Lower lobe of right lung (tissue), 2 donors: ENCODE data around the gene MACF1. TPM values are rescaled to one million over a fixed set of nuclear protein-coding genes. Genes with fewer than 3 reads are reported as not detected.

Experiments used
- ATAC-seq, 2 donors: fragments of 200-7000 bp; cut with Tn5 transposase; one replicate each; pipeline ENCODE4 v1.9.1; 2020 to 2022; ENCODE audit warnings: mild to moderate bottlenecking in 2 of 2, moderate library complexity in 2 of 2
- DNase-seq: peaks from one replicate; pipeline ENCODE4 v3.0.0-alpha.2; 2020
- H3K27ac ChIP-seq: fragments of 200-600 bp; one replicate; pipeline ENCODE4 v1.8.0; 2022
- H3K27me3 ChIP-seq: fragments of 200-600 bp; one replicate; pipeline ENCODE4 v1.8.0; 2022; ENCODE audit warnings: low read depth
- H3K36me3 ChIP-seq: fragments of 200-600 bp; one replicate; pipeline ENCODE4 v1.8.0; 2022; ENCODE audit warnings: mild to moderate bottlenecking
- H3K4me1 ChIP-seq: fragments of 200-600 bp; one replicate; pipeline ENCODE4 v1.8.0; 2022
- H3K4me3 ChIP-seq: fragments of 200-600 bp; one replicate; pipeline ENCODE4 v1.8.0; 2022; ENCODE audit warnings: mild to moderate bottlenecking
- H3K9me3 ChIP-seq: fragments of 200-600 bp; one replicate; pipeline ENCODE4 v1.8.0; 2022
- intact Hi-C: fragments of 100-400 bp; cut with DNase I; formaldehyde crosslinking; loops from one replicate; pipeline ENCODE4 v1.11.0; 2022
- total RNA-seq: library from RNA; stranded (reverse); fragmentation: NEBNext Ultra II Directional; extraction: Animal tissue kit (Norgen Biotek cat#: 25700); gene quantifications from one replicate; pipeline ENCODE4 v1.2.1, GENCODE V29; 2021
- TF ChIP-seq, protein P1 (sequence below): fragments of 200-600 bp; IDR thresholded peaks from one replicate; pipeline ENCODE4 v1.8.0; 2022; ENCODE audit warnings: antibody characterized with exemption, mild to moderate bottlenecking
- donor health status: DM: no; HTN: yes; CAD: no; lungs with severe emphysema.

MACF1 gene
- total RNA-seq, 1 donor from 2014 or later, result 506 TPM

DNA sequence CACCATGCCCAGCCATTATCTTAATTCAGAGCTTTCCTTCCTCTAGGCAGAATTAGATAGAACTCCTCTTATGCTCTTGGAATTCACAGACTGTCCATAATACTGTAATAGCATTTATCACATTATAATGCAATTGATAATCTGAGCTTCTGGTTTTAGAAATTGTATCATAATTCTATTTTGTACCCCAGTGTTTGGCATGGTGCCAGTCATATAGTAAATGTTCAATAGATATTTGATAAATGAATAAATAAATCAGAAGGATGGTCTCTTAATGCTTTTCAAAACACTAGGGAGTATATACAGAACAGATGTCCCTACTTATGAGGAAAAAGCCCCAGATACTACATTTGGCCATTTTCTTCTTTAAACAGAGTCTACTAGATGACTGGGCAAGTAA lies 167.6 kb downstream of the MACF1 start:
- no peak for ATAC-seq
- Histone ChIP-seq H3K27ac (no peak overlapping the region), H3K4me1 (no peaks in the 10 kb centered on the region), H3K9me3 (no peaks in the 10 kb centered on the region), H3K27me3 (no peaks in the 10 kb centered on the region), H3K4me3 (no peak overlapping the region), H3K36me3 (peaks cover 100% of the 10 kb centered on the region)
- TF ChIP-seq, protein P1, sequence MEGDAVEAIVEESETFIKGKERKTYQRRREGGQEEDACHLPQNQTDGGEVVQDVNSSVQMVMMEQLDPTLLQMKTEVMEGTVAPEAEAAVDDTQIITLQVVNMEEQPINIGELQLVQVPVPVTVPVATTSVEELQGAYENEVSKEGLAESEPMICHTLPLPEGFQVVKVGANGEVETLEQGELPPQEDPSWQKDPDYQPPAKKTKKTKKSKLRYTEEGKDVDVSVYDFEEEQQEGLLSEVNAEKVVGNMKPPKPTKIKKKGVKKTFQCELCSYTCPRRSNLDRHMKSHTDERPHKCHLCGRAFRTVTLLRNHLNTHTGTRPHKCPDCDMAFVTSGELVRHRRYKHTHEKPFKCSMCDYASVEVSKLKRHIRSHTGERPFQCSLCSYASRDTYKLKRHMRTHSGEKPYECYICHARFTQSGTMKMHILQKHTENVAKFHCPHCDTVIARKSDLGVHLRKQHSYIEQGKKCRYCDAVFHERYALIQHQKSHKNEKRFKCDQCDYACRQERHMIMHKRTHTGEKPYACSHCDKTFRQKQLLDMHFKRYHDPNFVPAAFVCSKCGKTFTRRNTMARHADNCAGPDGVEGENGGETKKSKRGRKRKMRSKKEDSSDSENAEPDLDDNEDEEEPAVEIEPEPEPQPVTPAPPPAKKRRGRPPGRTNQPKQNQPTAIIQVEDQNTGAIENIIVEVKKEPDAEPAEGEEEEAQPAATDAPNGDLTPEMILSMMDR, result no peak
- DNase-seq, result no peak
- intact Hi-C loops, result no loop called here

DNA sequence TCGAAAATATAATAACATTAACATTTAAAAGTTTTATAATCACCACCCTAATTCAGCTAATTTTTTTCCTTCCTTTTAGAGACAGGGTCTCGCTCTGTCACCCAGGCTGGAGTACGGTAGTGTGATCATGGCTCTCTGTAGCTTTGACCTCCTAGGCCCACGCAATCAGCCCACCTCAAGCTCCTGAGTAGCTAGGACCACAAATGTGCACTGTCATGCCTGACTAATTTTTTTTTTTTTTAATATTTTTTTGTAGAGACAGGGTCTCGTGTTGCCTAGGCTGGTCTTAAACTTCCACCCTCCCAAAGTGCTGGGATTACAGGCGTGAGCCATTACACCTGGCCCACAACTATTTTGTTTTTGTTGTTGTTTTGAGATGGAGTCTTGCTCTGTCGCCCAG lies 172.2 kb downstream of the MACF1 start:
- Histone ChIP-seq H3K27me3 (no peaks in the 10 kb centered on the region), H3K27ac (no peak overlapping the region), H3K4me1 (no peaks in the 10 kb centered on the region), H3K9me3 (no peaks in the 10 kb centered on the region), H3K36me3 (peaks cover 99% of the 10 kb centered on the region), H3K4me3 (no peak overlapping the region)
- intact Hi-C loops, result no loop called here
- DNase-seq, result no peak
- TF ChIP-seq, protein P1, result no peak
- no peak for ATAC-seq

DNA sequence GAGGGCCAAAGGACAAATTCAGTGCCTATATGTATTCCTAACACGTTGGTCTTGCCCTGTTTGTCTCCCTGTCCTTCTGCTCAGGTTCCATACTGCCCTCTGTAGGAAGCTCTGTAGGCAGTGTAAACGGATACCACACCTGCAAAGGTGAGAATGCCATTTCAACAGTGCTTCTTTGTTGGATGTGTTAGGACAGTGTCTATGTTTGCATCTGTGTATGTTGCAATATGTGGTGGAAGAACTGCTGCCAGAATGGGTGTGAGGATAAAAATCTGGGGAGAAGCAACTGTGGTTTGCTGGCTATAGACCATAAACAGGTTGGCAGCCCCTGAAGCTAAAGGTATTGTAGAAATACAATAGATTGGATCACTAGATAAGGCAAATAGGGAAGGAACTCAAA lies 173.9 kb downstream of the MACF1 start:
- TF ChIP-seq, protein P1, result peak; percentile 25
- Histone ChIP-seq H3K4me1 (no peaks in the 10 kb centered on the region), H3K9me3 (no peaks in the 10 kb centered on the region), H3K4me3 (no peak overlapping the region), H3K27ac (no peak overlapping the region), H3K36me3 (peaks cover 99% of the 10 kb centered on the region), H3K27me3 (no peaks in the 10 kb centered on the region)
- peak; percentile 34 to 56 for ATAC-seq
- DNase-seq, result no peak
- intact Hi-C loops, result no loop called here

DNA sequence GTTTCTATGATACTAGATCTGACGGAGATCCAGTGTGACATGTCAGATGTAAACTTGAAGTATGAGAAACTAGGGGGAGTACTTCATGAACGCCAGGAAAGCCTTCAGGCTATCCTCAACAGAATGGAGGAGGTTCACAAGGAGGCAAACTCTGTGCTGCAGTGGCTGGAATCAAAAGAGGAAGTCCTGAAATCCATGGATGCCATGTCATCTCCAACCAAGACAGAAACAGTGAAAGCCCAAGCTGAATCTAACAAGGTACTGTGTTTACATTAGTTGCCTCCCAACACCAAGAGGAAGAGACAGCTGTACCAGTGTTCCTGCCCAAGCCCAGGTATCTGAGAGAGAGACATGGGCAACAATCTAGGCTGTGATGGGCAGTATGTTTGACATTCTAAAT lies 174.7 kb downstream of the MACF1 start:
- TF ChIP-seq, protein P1, result no peak
- Histone ChIP-seq H3K27ac (no peak overlapping the region), H3K36me3 (peaks cover 99% of the 10 kb centered on the region), H3K4me1 (no peaks in the 10 kb centered on the region), H3K4me3 (no peak overlapping the region), H3K9me3 (no peaks in the 10 kb centered on the region), H3K27me3 (no peaks in the 10 kb centered on the region)
- DNase-seq, result no peak
- no peak for ATAC-seq
- intact Hi-C loops, result no loop called here

DNA sequence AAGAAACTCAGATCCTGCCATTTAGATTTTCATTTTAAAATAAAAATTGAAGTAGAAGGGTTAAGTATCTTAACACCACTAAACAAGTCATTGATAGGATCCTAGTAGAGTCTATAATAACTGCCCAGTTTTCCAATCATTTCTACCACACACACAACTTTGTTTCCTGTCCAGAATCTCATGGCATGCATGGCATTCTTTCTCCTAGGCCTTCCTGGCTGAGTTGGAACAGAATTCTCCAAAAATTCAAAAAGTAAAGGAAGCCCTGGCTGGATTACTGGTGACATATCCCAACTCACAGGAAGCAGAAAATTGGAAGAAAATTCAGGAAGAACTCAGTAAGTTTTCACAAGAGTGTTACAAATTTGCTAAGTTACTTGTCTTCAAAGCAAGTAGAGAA lies 175.5 kb downstream of the MACF1 start:
- Histone ChIP-seq H3K27me3 (no peaks in the 10 kb centered on the region), H3K4me3 (no peak overlapping the region), H3K36me3 (peaks cover 99% of the 10 kb centered on the region), H3K27ac (no peak overlapping the region), H3K9me3 (no peaks in the 10 kb centered on the region), H3K4me1 (no peaks in the 10 kb centered on the region)
- intact Hi-C loops, result no loop called here
- TF ChIP-seq, protein P1, result no peak
- no peak for ATAC-seq
- DNase-seq, result no peak

DNA sequence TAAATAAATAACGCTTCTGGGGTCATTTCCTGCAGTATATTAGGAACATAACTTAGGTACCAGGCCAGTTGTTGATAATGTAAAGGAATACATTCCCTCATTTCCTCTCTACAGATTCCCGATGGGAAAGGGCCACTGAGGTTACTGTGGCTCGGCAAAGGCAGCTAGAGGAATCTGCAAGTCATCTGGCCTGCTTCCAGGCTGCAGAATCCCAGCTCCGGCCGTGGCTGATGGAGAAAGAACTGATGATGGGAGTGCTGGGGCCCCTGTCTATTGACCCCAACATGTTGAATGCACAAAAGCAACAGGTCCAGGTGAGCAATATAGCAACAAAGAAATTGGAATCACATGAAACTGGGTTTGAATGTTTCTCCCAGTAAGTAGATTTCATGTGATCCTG lies 177.3 kb downstream of the MACF1 start:
- no peak overlapping the region for H3K4me3 ChIP-seq
- no peaks in the 10 kb centered on the region for H3K9me3 ChIP-seq
- intact Hi-C loops, result no loop called here
- TF ChIP-seq, protein P1, result no peak
- no peak overlapping the region for H3K27ac ChIP-seq
- peaks cover 99% of the 10 kb centered on the region for H3K36me3 ChIP-seq
- no peak for ATAC-seq
- H3K4me1 ChIP-seq, result no peaks in the 10 kb centered on the region
- no peak for DNase-seq
- H3K27me3 ChIP-seq, result no peaks in the 10 kb centered on the region
